ENCODE measurements around the gene UST. TPM values are rescaled to one million over a fixed set of nuclear protein-coding genes. Genes with fewer than 3 reads are reported as not detected.

Gene UST
- total RNA-seq, 1 experiment from 2014 or later, result 3.9 TPM

GRCh38 chr6:148981515-148981914, 234.7 kb downstream of the UST start:
- BruUV-seq (replicated peaks), result no TSS peak
- Histone ChIP-seq H3K36me3 (ENCODE audit: low read depth, low read length) (no peaks in the 10 kb centered on the region), H3K4me2 (ENCODE audit: low read length) (0 out of 2 replicates have a peak overlapping the region, but pooled peaks have one; percentile 10), H3K79me2 (ENCODE audit: low read length) (no peaks in the 10 kb centered on the region), H3K9ac (ENCODE audit: low read length) (no peak overlapping the region), H3K27ac (ENCODE audit: low read length) (no peak overlapping the region), H2AFZ (ENCODE audit: low read length) (no peak overlapping the region), H3K27me3 (ENCODE audit: low read length) (no peaks in the 10 kb centered on the region), H3F3A (ENCODE audit: low read length, unreplicated experiment) (peaks cover 4% of the 10 kb centered on the region), H3K9me2 (replicated peaks; ENCODE audit: low read length) (no peaks in the 10 kb centered on the region), H3K4me1 (ENCODE audit: insufficient read depth, low read length) (peaks cover 11% of the 10 kb centered on the region), H4K20me1 (ENCODE audit: low read length) (no peaks in the 10 kb centered on the region), H3K4me3 (ENCODE audit: low read length) (no peak overlapping the region), H3K9me3 (ENCODE audit: low read length) (no peaks in the 10 kb centered on the region)
- peak; percentile 47 for DNase-seq
- intact Hi-C loops (cut with micrococcal nuclease), result no loop called here
- CTCF ChIA-PET, result no interaction called here
- ATAC-seq, result peak; percentile 77
- POLR2A ChIA-PET (ENCODE audit: unreplicated experiment), result no interaction called here
- TF ChIP-seq CTCF (conservative IDR thresholded peaks at IDR 0.05; ENCODE audit: low read depth, low read length), result no peak
- TF ChIP-seq EZH2phosphoT487 (IDR thresholded peaks at IDR 0.05; ENCODE audit: borderline replicate concordance, low read length), result no peak
- TF ChIP-seq EZH2 (IDR thresholded peaks at IDR 0.05; ENCODE audit: low read length, unreplicated experiment), result no peak

GRCh38 chr6:148983101-148983761, 236.4 kb downstream of the UST start:
- intact Hi-C loops (cut with micrococcal nuclease), result no loop called here
- Histone ChIP-seq H3K9ac (ENCODE audit: low read length) (no peak overlapping the region), H4K20me1 (ENCODE audit: low read length) (no peaks in the 10 kb centered on the region), H3K4me3 (ENCODE audit: low read length) (no peak overlapping the region), H3K27ac (ENCODE audit: low read length) (no peak overlapping the region), H2AFZ (ENCODE audit: low read length) (no peak overlapping the region), H3K36me3 (ENCODE audit: low read depth, low read length) (no peaks in the 10 kb centered on the region), H3K79me2 (ENCODE audit: low read length) (no peaks in the 10 kb centered on the region), H3K9me3 (ENCODE audit: low read length) (no peaks in the 10 kb centered on the region), H3K4me2 (ENCODE audit: low read length) (no peak overlapping the region), H3K4me1 (ENCODE audit: insufficient read depth, low read length) (peaks cover 11% of the 10 kb centered on the region), H3F3A (ENCODE audit: low read length, unreplicated experiment) (peaks cover 4% of the 10 kb centered on the region), H3K27me3 (ENCODE audit: low read length) (no peaks in the 10 kb centered on the region), H3K9me2 (replicated peaks; ENCODE audit: low read length) (no peaks in the 10 kb centered on the region)
- ChIA-PET POLR2A (ENCODE audit: unreplicated experiment) (no interaction called here), CTCF (no interaction called here)
- no peak for TF ChIP-seq CTCF (conservative IDR thresholded peaks at IDR 0.05; ENCODE audit: low read depth, low read length)
- no peak for TF ChIP-seq EZH2 (IDR thresholded peaks at IDR 0.05; ENCODE audit: low read length, unreplicated experiment)
- no peak for TF ChIP-seq EZH2phosphoT487 (IDR thresholded peaks at IDR 0.05; ENCODE audit: borderline replicate concordance, low read length)
- DNase-seq, result no peak
- no TSS peak for BruUV-seq (replicated peaks)
- no peak for ATAC-seq

GRCh38 chr6:148983966-148984365, 237.1 kb downstream of the UST start:
- POLR2A ChIA-PET (ENCODE audit: unreplicated experiment), result no interaction called here
- no peak overlapping the region for H3K4me3 ChIP-seq (ENCODE audit: low read length)
- no peaks in the 10 kb centered on the region for H3K9me2 ChIP-seq (replicated peaks; ENCODE audit: low read length)
- BruUV-seq (replicated peaks), result no TSS peak
- CTCF ChIA-PET, result no interaction called here
- H3F3A ChIP-seq (ENCODE audit: low read length, unreplicated experiment), result peaks cover 4% of the 10 kb centered on the region
- H3K4me2 ChIP-seq (ENCODE audit: low read length), result no peak overlapping the region
- TF ChIP-seq EZH2phosphoT487 (IDR thresholded peaks at IDR 0.05; ENCODE audit: borderline replicate concordance, low read length) (no peak), EZH2 (IDR thresholded peaks at IDR 0.05; ENCODE audit: low read length, unreplicated experiment) (no peak), CTCF (conservative IDR thresholded peaks at IDR 0.05; ENCODE audit: low read depth, low read length) (no peak)
- H3K4me1 ChIP-seq (ENCODE audit: insufficient read depth, low read length), result peaks cover 11% of the 10 kb centered on the region
- DNase-seq (no peak), ATAC-seq (no peak)
- no peak overlapping the region for H2AFZ ChIP-seq (ENCODE audit: low read length)
- H4K20me1 ChIP-seq (ENCODE audit: low read length), result no peaks in the 10 kb centered on the region
- H3K9ac ChIP-seq (ENCODE audit: low read length), result no peak overlapping the region
- H3K79me2 ChIP-seq (ENCODE audit: low read length), result no peaks in the 10 kb centered on the region
- intact Hi-C loops (cut with micrococcal nuclease), result no loop called here
- H3K27ac ChIP-seq (ENCODE audit: low read length), result no peak overlapping the region
- H3K9me3 ChIP-seq (ENCODE audit: low read length), result no peaks in the 10 kb centered on the region
- no peaks in the 10 kb centered on the region for H3K27me3 ChIP-seq (ENCODE audit: low read length)
- no peaks in the 10 kb centered on the region for H3K36me3 ChIP-seq (ENCODE audit: low read depth, low read length)
